HCT116 (cell line): Measurements from ENCODE around the gene YBX3. TPM values are rescaled to one million over a fixed set of nuclear protein-coding genes. Genes with fewer than 3 reads are reported as not detected.

Source experiments
- ATAC-seq: fragments of 200-7000 bp; cut with Tn5 transposase; 2 replicates; pipeline ENCODE4 v1.9.1; 2020; ENCODE audit warnings: mild to moderate bottlenecking, moderate library complexity
- Bru-seq: library from RNA; stranded (reverse); fragments of 400-500 nt; gene quantifications from one replicate; lab custom pipeline; 2021; lab: Mats Ljungman, UMichigan
- BruChase-seq, 2 experiments: library from RNA; stranded (reverse); fragments of 400-500 nt; gene quantifications; one replicate each; lab custom pipeline; 2021; lab: Mats Ljungman, UMichigan
- BruUV-seq: library from RNA; stranded (reverse); fragments of 400-500 nt; replicated peaks from 2 replicates; lab custom pipeline; 2021; lab: Mats Ljungman, UMichigan
- CTCF ChIA-PET: fragments of 300-600 bp; sonication (Branson Sonifier 250); formaldehyde crosslinking; loops from one replicate; lab custom pipeline; 2021; ENCODE audit warnings: antibody characterized with exemption; lab: Charles Lee
- POLR2A ChIA-PET: fragments of 300-600, 350-600 bp; sonication (Branson Sonifier 250); formaldehyde crosslinking; loops from one replicate; lab custom pipeline; 2021; ENCODE audit warnings: antibody characterized with exemption; lab: Charles Lee
- RAD21 ChIA-PET, 2 experiments: fragments of 300-600 bp; sonication (Branson Sonifier 250); formaldehyde crosslinking; loops; one replicate each; lab custom pipeline; 2023; ENCODE audit warnings: low total read pairs in 2 of 2; ENCODE audit not compliant: uncharacterized antibody in 2 of 2, unreplicated experiment in 2 of 2, low non-redundant PET in 1 of 2; lab: Charles Lee
- DNase-seq: peaks from one replicate; pipeline ENCODE4 v3.0.0-alpha.2; 2010; ENCODE audit warnings: low read depth, low spot score
- H2AFZ ChIP-seq: fragments of 200-600 bp; shearing (Covaris generic), sonication (generic); 2 replicates; pipeline ENCODE4 v1.6.1; 2017; ENCODE audit warnings: low read depth, mixed run types, mixed read lengths, antibody characterized with exemption, low read length; ENCODE audit not compliant: poor library complexity, severe bottlenecking
- H3K27ac ChIP-seq: 2 replicates; pipeline ENCODE4 v1.5.1; 2012; ENCODE audit warnings: low read depth, low read length
- H3K27me3 ChIP-seq: fragments of 200-600 bp; sonication (generic); 2 replicates; pipeline ENCODE4 v1.6.1; 2016; ENCODE audit warnings: mixed run types, low read length, mixed read lengths; ENCODE audit not compliant: insufficient read depth
- H3K36me3 ChIP-seq, 2 experiments: fragments of 200-500 bp in 1 of 2; fragments of 200-600 bp in 1 of 2; sonication (Bioruptor generic) in 1 of 2; sonication (generic) in 1 of 2; 2 replicates each; pipeline versions ENCODE4 v1.5.1 to v1.6.1; 2014 to 2016; ENCODE audit warnings: low read length in 2 of 2, inconsistent platforms in 1 of 2, mixed read lengths in 1 of 2, mixed run types in 1 of 2; ENCODE audit not compliant: insufficient read depth in 2 of 2, control insufficient read depth in 1 of 2
- H3K4me1 ChIP-seq, 2 experiments: fragments of 200-600 bp in 1 of 2; sonication (generic) in 1 of 2; 2 replicates each; pipeline versions ENCODE4 v1.5.1 to v1.6.1; 2012 to 2017; ENCODE audit warnings: low read length in 2 of 2, inconsistent platforms in 1 of 2, mild to moderate bottlenecking in 1 of 2, mixed read lengths in 1 of 2, mixed run types in 1 of 2, moderate library complexity in 1 of 2; ENCODE audit not compliant: insufficient read depth in 2 of 2, control insufficient read depth in 1 of 2
- H3K4me2 ChIP-seq: fragments of 200-600 bp; sonication (generic); 2 replicates; pipeline ENCODE4 v1.6.1; 2017; ENCODE audit warnings: mixed run types, low read length, mixed read lengths
- H3K4me3 ChIP-seq, 2 experiments: fragments of 200-600 bp in 1 of 2; sonication (generic) in 1 of 2; replicated peaks in 1 of 2; 2 replicates each; pipeline ENCODE4 v1.5.1; 2011 to 2016; ENCODE audit warnings: low read length in 2 of 2, control low read depth in 1 of 2, low read depth in 1 of 2, mild to moderate bottlenecking in 1 of 2, mixed read lengths in 1 of 2, mixed run types in 1 of 2
- H3K79me2 ChIP-seq: fragments of 200-600 bp; sonication (generic); 2 replicates; pipeline ENCODE4 v1.6.1; 2017; ENCODE audit warnings: mild to moderate bottlenecking, mixed run types, low read length, moderate library complexity, mixed read lengths; ENCODE audit not compliant: insufficient read depth
- H3K9ac ChIP-seq: fragments of 200-600 bp; sonication (generic); 2 replicates; pipeline ENCODE4 v1.6.1; 2016; ENCODE audit warnings: low read length, mixed read lengths
- H3K9me2 ChIP-seq: fragments of 200-600 bp; sonication (generic), shearing (Covaris generic); 2 replicates; pipeline ENCODE4 v1.6.1; 2017; ENCODE audit warnings: mixed run types, mild to moderate bottlenecking, moderate library complexity; ENCODE audit not compliant: insufficient read depth
- H3K9me3 ChIP-seq, 2 experiments: fragments of 200-500 bp in 1 of 2; fragments of 200-600 bp in 1 of 2; sonication (Bioruptor generic) in 1 of 2; sonication (generic) in 1 of 2; 2 replicates each; pipeline ENCODE4 v1.6.1; 2014 to 2017; ENCODE audit warnings: low read length in 2 of 2, mixed read lengths in 2 of 2, inconsistent platforms in 1 of 2, low read depth in 1 of 2, mild to moderate bottlenecking in 1 of 2, mixed run types in 1 of 2, moderate library complexity in 1 of 2; ENCODE audit not compliant: control insufficient read depth in 1 of 2, insufficient read depth in 1 of 2
- H4K20me1 ChIP-seq: fragments of 200-600 bp; sonication (generic), shearing (Covaris generic); 2 replicates; pipeline ENCODE4 v1.6.1; 2017; ENCODE audit warnings: mixed run types, mild to moderate bottlenecking, moderate library complexity; ENCODE audit not compliant: insufficient read depth
- ATF3 ChIP-seq: IDR thresholded peaks from 2 replicates; pipeline ENCODE4 v1.6.1; 2012
- CBX3 ChIP-seq: IDR thresholded peaks from 2 replicates; pipeline ENCODE4 v1.6.1; 2012; ENCODE audit warnings: low read depth
- CEBPB ChIP-seq: IDR thresholded peaks from 2 replicates; pipeline ENCODE4 v1.6.1; 2012; ENCODE audit warnings: low read depth
- EGR1 ChIP-seq: IDR thresholded peaks from 2 replicates; pipeline ENCODE4 v1.6.1; 2012; ENCODE audit warnings: low read depth
- ELF1 ChIP-seq: IDR thresholded peaks from 2 replicates; pipeline ENCODE4 v1.6.1; 2012; ENCODE audit warnings: low read depth, borderline replicate concordance
- EZH2phosphoT487 ChIP-seq: fragments of 200-600 bp; IDR thresholded peaks from 2 replicates; pipeline ENCODE4 v1.6.1; 2018; ENCODE audit warnings: antibody characterized with exemption, borderline replicate concordance
- FOSL1 ChIP-seq: IDR thresholded peaks from 2 replicates; pipeline ENCODE4 v1.6.1; 2012; ENCODE audit warnings: low read depth
- JUND ChIP-seq: IDR thresholded peaks from 2 replicates; pipeline ENCODE4 v1.6.1; 2012
- MAX ChIP-seq: IDR thresholded peaks from 2 replicates; pipeline ENCODE4 v1.6.1; 2012
- POLR2A ChIP-seq: IDR thresholded peaks from 2 replicates; pipeline ENCODE4 v1.7.0; 2011; ENCODE audit warnings: borderline replicate concordance; ENCODE audit not compliant: insufficient read depth, insufficient read length; ENCODE audit errors: extremely low read depth
- POLR2AphosphoS5 ChIP-seq: IDR thresholded peaks from 2 replicates; pipeline ENCODE4 v1.6.1; 2011; ENCODE audit warnings: mild to moderate bottlenecking, low read depth, low read length, moderate library complexity
- RAD21 ChIP-seq: IDR thresholded peaks from 2 replicates; pipeline ENCODE4 v1.6.1; 2012; ENCODE audit warnings: low read depth, mild to moderate bottlenecking
- SIN3A ChIP-seq: IDR thresholded peaks from 2 replicates; pipeline ENCODE4 v1.6.1; 2012; ENCODE audit warnings: low read depth
- SP1 ChIP-seq: IDR thresholded peaks from 2 replicates; pipeline ENCODE4 v1.6.1; 2012; ENCODE audit warnings: low read depth
- SRF ChIP-seq: IDR thresholded peaks from 2 replicates; pipeline ENCODE4 v1.6.1; 2012; ENCODE audit warnings: low read depth
- TCF7L2 ChIP-seq: IDR thresholded peaks from 2 replicates; pipeline ENCODE4 v1.7.0; 2011; ENCODE audit warnings: borderline replicate concordance, inconsistent platforms; ENCODE audit not compliant: insufficient read depth, insufficient read length; ENCODE audit errors: extremely low read depth
- ZFX ChIP-seq: fragments of 450-650 bp; IDR thresholded peaks from 2 replicates; pipeline ENCODE4 v1.6.1; 2017
- ZNF274 ChIP-seq: fragments of 200-500 bp; sonication (Bioruptor generic); IDR thresholded peaks from 2 replicates; pipeline ENCODE4 v1.6.1; 2014; ENCODE audit warnings: mild to moderate bottlenecking, low read depth, low read length, inconsistent platforms
- intact Hi-C: fragments of 100-400 bp; cut with micrococcal nuclease; formaldehyde crosslinking; loops from 2 replicates; pipeline ENCODE4 v1.10.0; 2022
- long read RNA-seq: library from polyadenylated mRNA; unstranded; transcript quantifications from one replicate; pipeline ENCODE4 v2.0.0, GENCODE V29; 2021; ENCODE audit not compliant: unreplicated experiment
- polyA plus RNA-seq: library from polyadenylated mRNA; unstranded; fragments of >200 nt; gene quantifications from 2 replicates; pipeline ENCODE4 v1.2.1, GENCODE V29; 2012; ENCODE audit warnings: missing spikeins
- total RNA-seq: library from RNA; stranded (reverse); gene quantifications from one replicate; pipeline ENCODE4 v1.2.1, GENCODE V29; 2021; ENCODE audit not compliant: unreplicated experiment
- TF ChIP-seq, protein P1 (sequence below), 3 experiments: fragments of 200-600 bp in 1 of 3; sonication (generic) in 1 of 3; IDR thresholded peaks in 2 of 3; conservative IDR thresholded peaks in 1 of 3; 2 replicates each; pipeline ENCODE4 v1.5.1; 2012 to 2017; ENCODE audit warnings: low read depth in 2 of 3, low read length in 2 of 3, antibody characterized with exemption in 1 of 3, borderline replicate concordance in 1 of 3, control low read depth in 1 of 3, mild to moderate bottlenecking in 1 of 3, mixed read lengths in 1 of 3, mixed run types in 1 of 3, moderate library complexity in 1 of 3; ENCODE audit not compliant: insufficient read depth in 1 of 3
- TF ChIP-seq, protein P2 (sequence below): IDR thresholded peaks from 2 replicates; pipeline ENCODE4 v1.6.1; 2012; ENCODE audit warnings: low read depth

YBX3 gene
- total RNA-seq (419 TPM), Bru-seq, nascent RNA (percentile 98 among the genes with signal in this experiment), BruChase-seq, experiment 1, labeled RNA remaining after a 6-hour chase (percentile 93 among the genes with signal in this experiment), BruChase-seq, experiment 2, labeled RNA remaining after a 2-hour chase (percentile 89 among the genes with signal in this experiment)
- polyA plus RNA-seq, result 472 and 487 TPM in 2 replicates
- long read RNA-seq, transcript YBX3-201 (10 exons, 1,796 nt), result minor isoform, 551 of 1,370 reads
- long read RNA-seq, transcript YBX3-202 (9 exons, 1,708 nt), result major isoform, 619 of 1,370 reads
- long read RNA-seq, partial matches to known transcripts, result 41 of 1,370 reads
- long read RNA-seq, other reads (novel, unspliced or antisense), result 156 of 1,370 reads

GRCh38 chr12:10722905-10723746 lies at the start of gene YBX3:
TSS of gene YBX3 (minus strand) at chr12:10723323. CDS start at chr12:10723111, 212 bp downstream.
- Histone ChIP-seq H3K27me3 (no peaks in the 10 kb centered on the region), H2AFZ (peak within 1 kb of the TSS; percentile 70), H3K79me2 (peaks cover 62% of the 10 kb centered on the region), H4K20me1 (peaks cover 31% of the 10 kb centered on the region; the same call in 1 of the 2 replicates), H3K9ac (peak within 1 kb of the TSS; percentile 97), H3K9me3 (no peaks in the 10 kb centered on the region), H3K36me3 (peaks cover 0 to 10% of the 10 kb centered on the region in 2 experiments; a peak in 2 of 4 replicates), H3K4me1 (peaks cover 32 to 50% of the 10 kb centered on the region in 2 experiments), H3K9me2 (no peaks in the 10 kb centered on the region), H3K27ac (peak within 1 kb of the TSS; percentile 96), H3K4me3 (peak within 1 kb of the TSS; percentile 90 to 93), H3K4me2 (peak within 1 kb of the TSS; percentile 77)
- peak; percentile 78 for ATAC-seq
- no TSS peak for BruUV-seq
- peak; percentile 66 for DNase-seq
- ChIA-PET POLR2A (interaction anchor here (1.5 kb wide), 1 partner anchor 11 kb away, joined by 4 read pairs; no protein-coding TSS in a partner anchor), RAD21 (no interaction called here), CTCF (no interaction called here)
- intact Hi-C loops, result loop anchor here (1.0 kb wide), 1 partner anchor 27 kb away; no protein-coding TSS in a partner anchor
- peak; percentile 69 for TF ChIP-seq ZFX
- TF ChIP-seq EGR1, result no peak
- peak; percentile 11; the same call in 1 of the 2 replicates for TF ChIP-seq SP1
- no peak for TF ChIP-seq EZH2phosphoT487
- TF ChIP-seq, protein P1, sequence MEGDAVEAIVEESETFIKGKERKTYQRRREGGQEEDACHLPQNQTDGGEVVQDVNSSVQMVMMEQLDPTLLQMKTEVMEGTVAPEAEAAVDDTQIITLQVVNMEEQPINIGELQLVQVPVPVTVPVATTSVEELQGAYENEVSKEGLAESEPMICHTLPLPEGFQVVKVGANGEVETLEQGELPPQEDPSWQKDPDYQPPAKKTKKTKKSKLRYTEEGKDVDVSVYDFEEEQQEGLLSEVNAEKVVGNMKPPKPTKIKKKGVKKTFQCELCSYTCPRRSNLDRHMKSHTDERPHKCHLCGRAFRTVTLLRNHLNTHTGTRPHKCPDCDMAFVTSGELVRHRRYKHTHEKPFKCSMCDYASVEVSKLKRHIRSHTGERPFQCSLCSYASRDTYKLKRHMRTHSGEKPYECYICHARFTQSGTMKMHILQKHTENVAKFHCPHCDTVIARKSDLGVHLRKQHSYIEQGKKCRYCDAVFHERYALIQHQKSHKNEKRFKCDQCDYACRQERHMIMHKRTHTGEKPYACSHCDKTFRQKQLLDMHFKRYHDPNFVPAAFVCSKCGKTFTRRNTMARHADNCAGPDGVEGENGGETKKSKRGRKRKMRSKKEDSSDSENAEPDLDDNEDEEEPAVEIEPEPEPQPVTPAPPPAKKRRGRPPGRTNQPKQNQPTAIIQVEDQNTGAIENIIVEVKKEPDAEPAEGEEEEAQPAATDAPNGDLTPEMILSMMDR (IDR thresholded peaks at IDR 0.05 in 2 of 3, conservative IDR thresholded peaks at IDR 0.05 in 1 of 3; ENCODE audit: borderline replicate concordance in 1 of 3, insufficient read depth in 1 of 3, low read depth in 2 of 3, low read length in 2 of 3), result no peak
- TF ChIP-seq, protein P2, sequence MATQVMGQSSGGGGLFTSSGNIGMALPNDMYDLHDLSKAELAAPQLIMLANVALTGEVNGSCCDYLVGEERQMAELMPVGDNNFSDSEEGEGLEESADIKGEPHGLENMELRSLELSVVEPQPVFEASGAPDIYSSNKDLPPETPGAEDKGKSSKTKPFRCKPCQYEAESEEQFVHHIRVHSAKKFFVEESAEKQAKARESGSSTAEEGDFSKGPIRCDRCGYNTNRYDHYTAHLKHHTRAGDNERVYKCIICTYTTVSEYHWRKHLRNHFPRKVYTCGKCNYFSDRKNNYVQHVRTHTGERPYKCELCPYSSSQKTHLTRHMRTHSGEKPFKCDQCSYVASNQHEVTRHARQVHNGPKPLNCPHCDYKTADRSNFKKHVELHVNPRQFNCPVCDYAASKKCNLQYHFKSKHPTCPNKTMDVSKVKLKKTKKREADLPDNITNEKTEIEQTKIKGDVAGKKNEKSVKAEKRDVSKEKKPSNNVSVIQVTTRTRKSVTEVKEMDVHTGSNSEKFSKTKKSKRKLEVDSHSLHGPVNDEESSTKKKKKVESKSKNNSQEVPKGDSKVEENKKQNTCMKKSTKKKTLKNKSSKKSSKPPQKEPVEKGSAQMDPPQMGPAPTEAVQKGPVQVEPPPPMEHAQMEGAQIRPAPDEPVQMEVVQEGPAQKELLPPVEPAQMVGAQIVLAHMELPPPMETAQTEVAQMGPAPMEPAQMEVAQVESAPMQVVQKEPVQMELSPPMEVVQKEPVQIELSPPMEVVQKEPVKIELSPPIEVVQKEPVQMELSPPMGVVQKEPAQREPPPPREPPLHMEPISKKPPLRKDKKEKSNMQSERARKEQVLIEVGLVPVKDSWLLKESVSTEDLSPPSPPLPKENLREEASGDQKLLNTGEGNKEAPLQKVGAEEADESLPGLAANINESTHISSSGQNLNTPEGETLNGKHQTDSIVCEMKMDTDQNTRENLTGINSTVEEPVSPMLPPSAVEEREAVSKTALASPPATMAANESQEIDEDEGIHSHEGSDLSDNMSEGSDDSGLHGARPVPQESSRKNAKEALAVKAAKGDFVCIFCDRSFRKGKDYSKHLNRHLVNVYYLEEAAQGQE, result no peak
- no peak for TF ChIP-seq ATF3
- TF ChIP-seq POLR2AphosphoS5, result peak; percentile 92
- no peak for TF ChIP-seq CEBPB
- TF ChIP-seq SRF, result no peak
- TF ChIP-seq SIN3A, result peak; percentile 45; the same call in 1 of the 2 replicates
- no peak for TF ChIP-seq TCF7L2
- no peak for TF ChIP-seq FOSL1
- TF ChIP-seq ELF1, result no peak
- no peak for TF ChIP-seq ZNF274
- peak; percentile 61; the same call in 1 of the 2 replicates for TF ChIP-seq MAX
- TF ChIP-seq RAD21, result no peak
- no peak for TF ChIP-seq CBX3
- TF ChIP-seq JUND, result 0 out of 2 replicates have a peak, but pooled peaks have one; percentile 6
- TF ChIP-seq POLR2A, result peak; percentile 61
